ENCODE data around the gene MYB.

The MYB gene

GRCh38 chr6:135256866-135257265 lies 75.8 kb downstream of the MYB start:
- no peak for DNase-seq

- no peak for DNase-seq
Measured at GRCh38 chr6:135257631-135258405, 76.7 kb downstream of the MYB start.

DNA sequence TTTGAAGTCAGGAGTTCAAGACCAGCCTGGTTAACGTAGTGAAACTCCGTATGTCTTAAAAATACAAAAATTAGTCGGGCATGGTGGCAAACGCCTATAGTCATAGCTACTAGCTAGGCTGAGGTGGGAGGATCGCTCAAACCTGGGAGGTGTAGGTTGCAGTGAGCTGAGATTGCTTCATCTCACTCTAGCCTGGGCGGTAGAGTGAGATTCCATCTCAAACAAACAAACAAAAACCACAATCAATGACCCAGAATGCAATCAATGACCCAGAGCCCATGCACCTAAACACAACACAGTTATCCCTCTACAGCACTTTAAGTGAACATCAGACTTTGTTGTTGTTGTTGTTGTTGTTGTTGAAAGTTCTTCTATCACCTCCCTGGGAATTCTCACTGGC lies 77.9 kb downstream of the MYB start:
- DNase-seq, result no peak

- DNase-seq, result no peak
Measured at GRCh38 chr6:135260612-135261011, 79.5 kb downstream of the MYB start.

- DNase-seq, result no peak
Measured at GRCh38 chr6:135261872-135262725, 81.0 kb downstream of the MYB start.

DNA sequence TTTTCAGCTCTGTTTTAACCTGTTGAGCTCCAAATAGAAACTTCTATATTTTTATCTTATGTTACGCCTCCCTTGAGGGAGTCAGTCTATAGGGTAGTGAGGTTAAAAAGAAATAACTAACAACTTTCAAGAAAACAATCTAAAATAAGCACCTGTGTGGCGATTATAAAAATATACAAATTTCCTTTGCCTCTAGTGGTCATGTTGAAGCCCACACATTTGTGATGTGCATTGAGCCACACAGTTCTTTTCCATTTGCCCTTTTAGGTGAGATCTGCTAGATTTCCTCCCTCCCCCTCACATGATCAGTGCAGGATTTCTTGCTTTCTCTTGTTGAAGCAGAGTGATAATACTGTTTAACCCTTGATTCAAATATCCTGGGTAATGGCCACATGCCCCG lies 84.2 kb downstream of the MYB start:
- DNase-seq, result no peak

- DNase-seq, result no peak
Measured at GRCh38 chr6:135266675-135267074, 85.6 kb downstream of the MYB start.

GRCh38 chr6:135267085-135267484 lies 86.0 kb downstream of the MYB start:
- no peak for DNase-seq

DNA sequence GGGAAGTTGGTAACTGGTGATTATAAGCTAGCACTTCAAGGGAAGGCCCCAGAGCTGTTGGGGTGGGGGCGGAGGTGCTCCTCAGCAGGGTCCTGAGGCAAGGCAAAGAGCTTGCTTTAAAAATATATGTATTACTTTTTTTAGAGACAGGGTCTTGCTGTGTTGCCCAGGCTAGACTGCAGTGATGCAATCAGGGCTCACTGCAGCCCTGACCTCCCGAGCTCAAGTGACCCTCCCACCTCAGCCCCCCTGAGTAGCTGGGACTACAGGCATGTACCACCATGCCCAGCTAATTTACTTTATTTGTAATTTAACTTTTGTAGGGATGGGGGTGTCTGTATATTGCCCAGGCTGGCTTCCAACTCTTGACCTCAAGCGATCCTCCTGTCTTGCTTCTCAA lies 87.2 kb downstream of the MYB start:
- no peak for DNase-seq

- DNase-seq, result no peak
Measured at GRCh38 chr6:135268740-135269139, 87.6 kb downstream of the MYB start.

All from KG1 (cell line).